GM19025 (cell line): ENCODE measurements around the gene SPNS2.

Experiments used
- ATAC-seq: cut with Tn5 transposase; IDR thresholded peaks from one replicate; pipeline ENCODE4 v1.9.1; 2021; ENCODE audit warnings: mild to moderate bottlenecking, low read depth, moderate library complexity; ENCODE audit not compliant: unreplicated experiment

The SPNS2 gene

GRCh38 chr17:4518901-4519300 lies 20.2 kb downstream of the SPNS2 start:
- ATAC-seq = no peak

DNA sequence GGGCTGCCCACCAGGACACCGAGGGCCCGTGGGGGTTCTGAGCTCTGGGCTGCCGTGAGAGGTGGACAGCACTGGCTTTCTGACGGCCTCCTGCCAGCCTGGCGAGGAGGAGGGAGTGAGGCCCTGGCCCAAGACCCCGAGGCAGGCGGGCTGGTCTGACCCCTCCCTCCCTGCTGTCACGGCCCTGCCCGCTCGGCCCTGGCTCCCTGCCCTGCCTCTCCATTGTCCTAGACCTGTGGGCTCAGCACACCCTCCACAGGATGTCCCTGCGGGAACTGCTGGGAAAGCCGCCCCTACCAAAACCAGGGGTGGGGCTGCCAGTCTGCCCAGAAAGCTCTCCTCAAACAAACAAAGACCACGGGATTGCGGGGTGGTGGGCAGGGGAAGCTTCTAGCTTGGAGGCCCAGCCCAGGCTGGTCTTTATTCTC lies 20.7 kb downstream of the SPNS2 start:
- no peak for ATAC-seq

DNA sequence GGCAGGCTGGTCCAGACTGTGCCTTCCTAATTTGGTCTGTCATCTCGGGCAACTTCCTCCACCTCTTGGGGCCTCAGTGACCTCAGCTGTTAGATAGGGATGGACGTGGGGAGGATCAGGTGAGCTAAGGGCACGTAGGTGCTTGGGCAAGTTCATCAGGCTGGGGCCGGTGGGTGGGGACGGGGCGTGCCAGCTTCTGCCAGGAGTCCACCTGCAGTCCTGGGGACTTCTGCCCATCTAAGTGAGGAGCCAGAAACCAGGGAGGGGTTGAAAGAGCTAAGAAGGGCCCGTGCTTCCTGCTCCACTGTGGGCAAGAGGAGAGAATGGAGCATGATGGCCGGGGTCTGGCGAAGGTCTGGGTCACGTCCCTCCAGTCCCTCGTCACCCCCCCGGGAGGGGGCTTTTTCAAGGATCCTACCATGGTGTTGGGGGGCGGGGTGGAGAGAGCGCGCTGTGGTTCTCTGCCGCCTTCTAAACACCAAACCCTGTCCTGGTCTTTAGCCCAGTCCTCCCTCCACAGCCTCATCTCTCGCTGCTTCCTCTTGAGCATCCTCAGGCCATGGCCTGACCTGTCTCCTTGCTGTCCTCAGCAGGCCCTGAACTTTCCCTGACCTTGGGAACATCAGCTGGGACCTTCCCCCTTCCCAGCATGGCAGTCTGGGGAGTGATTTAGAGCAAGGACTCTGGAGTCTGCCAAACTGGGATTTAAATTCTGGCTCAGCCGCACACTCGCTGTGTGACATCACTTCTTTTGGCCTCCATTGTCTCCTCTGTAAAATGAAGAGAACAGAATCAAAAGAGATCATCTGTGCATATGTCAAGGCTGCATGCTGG lies 21.6 kb downstream of the SPNS2 start:
- ATAC-seq = no peak

DNA sequence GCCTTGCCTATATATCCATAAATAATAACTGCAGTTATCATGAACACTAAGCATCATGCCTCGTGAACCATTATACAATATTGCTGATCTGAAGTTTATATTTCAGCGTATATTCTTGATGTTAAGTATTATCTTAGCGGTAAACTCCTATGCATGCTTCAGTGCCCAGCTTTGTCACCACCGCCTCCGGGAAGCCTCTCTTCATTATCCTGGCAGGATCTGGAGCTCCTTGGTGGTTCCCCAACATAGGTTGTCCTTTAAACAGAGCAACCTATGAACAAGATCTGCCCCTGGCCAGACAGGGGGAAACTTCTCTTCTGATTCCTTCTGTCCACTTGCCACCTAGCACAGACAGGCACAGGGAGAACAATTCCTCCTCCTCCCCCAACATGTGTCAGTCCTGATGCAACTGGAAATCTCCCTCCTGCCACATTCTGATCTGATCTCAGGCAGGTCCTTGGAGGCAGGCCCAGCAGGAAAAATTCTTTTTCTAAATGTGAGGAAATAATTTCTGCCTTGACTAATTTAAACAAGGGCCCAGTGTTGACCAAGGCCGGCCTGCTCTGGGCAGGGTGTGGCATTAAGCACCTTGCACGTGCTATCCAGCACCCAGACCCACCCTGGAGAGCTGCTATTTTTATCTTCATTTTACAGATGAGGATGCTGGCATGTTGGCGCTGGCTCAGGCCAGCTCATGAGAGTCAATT lies 22.4 kb downstream of the SPNS2 start:
- no peak for ATAC-seq

DNA sequence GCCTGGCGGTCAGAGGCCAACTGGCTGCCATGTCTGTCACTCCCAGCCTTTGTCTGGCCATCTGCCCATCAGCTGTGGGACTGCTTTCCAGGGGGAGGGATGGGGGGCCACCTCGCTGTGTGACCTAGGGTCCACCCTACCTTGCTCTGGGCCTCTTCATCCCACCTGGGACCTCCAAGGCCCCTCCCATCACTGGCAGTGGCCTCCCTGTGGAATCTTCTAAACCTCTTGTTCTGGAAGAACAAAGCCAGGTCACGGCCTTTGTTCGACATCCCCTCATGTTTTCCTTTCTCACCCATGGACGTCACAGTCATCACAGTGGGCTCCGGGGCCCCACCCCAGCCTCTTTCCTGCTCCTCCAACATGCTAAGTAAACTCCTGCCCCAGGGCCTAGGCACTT lies 24.0 kb downstream of the SPNS2 start:
- ATAC-seq = no peak

DNA sequence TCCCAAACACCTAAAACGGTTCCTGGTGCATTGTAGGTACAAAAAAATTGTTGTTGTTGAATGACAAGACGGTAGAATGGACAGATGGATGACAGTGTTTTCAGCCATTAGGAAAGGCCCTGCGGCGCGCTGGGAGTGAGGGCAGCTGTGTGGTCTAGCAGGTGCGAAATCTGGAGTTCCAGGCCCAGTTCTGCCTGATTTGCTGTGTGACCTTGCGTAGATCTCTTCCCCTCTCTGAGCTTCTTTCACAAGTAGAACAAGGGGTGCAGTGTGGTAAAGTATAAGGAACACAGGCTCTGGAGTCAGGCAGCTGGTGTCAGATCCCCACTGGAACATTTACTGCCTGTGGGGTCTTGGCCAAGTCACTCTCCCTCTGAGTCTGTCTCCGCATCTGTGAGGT lies 25.3 kb downstream of the SPNS2 start:
- ATAC-seq = no peak

- ATAC-seq = no peak
These were observed 27.2 kb downstream of the SPNS2 start for GRCh38 chr17:4525691-4526397.

DNA sequence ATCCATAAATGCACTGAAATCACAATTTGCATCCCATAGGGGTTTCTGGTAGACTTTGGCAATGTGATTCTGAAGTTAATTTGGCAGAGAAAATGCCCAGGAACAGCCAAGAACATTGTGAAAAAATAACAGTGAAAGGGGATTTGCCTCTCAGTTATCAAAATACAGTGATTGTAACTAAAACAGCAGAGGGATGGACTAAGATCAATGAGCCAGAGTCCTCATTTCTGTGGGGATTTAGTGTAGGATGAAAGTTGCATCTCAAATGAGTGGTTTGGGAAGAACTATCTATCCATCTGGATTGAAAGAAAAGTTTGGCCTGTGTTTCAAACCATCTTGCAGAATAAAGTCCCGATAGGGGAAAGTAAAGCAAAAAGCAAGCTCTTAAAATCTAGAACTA lies 28.5 kb downstream of the SPNS2 start:
- no peak for ATAC-seq

GRCh38 chr17:4527566-4528125 lies 29.0 kb downstream of the SPNS2 start:
- no peak for ATAC-seq

GRCh38 chr17:4529533-4530152 lies 31.0 kb downstream of the SPNS2 start:
- no peak for ATAC-seq

DNA sequence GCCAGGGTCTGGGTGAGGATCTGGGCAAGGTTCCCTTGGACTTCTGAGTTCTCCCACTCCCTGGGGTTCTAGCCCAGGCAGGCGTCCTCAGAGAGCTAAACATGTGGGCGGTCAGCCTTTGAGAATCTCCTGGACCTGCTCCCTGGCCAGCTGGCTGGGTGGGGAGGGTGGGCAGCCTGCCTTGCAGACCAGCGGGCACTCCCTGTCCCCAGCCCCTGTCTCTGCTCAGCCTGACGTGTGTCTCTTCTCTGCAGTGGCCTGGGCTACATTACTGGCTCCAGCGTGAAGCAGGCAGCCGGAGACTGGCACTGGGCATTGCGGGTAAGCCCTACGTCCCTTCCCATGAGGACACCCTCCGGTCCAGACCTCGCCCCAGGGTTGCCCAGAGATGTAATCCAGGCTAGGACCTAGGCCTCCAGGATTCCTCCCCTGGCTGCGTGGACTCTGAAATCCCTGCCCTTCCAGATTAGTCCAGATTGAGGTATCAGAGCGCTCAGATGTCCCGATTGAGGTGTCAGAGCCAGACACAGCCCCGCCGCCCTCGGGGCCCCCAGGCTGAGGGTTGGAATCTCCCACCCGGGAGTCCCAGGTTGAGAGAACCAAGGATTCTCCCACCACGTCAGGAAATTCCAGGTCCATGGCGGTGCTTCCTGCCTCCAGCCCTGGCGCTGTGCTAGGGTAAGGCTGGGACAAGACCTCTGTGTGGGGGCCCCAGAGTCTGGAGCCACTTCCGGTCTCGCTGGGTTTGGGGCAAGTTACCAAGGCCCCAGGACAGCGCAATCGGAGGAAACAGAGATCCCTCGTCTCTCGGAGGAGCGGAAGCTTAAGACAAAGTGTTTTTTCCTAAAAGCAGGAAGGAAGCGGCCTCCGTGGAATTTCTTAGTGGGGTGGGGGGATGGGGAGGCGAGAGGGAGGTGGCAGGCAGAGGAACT lies 32.4 kb downstream of the SPNS2 start:
- ATAC-seq = no peak

DNA sequence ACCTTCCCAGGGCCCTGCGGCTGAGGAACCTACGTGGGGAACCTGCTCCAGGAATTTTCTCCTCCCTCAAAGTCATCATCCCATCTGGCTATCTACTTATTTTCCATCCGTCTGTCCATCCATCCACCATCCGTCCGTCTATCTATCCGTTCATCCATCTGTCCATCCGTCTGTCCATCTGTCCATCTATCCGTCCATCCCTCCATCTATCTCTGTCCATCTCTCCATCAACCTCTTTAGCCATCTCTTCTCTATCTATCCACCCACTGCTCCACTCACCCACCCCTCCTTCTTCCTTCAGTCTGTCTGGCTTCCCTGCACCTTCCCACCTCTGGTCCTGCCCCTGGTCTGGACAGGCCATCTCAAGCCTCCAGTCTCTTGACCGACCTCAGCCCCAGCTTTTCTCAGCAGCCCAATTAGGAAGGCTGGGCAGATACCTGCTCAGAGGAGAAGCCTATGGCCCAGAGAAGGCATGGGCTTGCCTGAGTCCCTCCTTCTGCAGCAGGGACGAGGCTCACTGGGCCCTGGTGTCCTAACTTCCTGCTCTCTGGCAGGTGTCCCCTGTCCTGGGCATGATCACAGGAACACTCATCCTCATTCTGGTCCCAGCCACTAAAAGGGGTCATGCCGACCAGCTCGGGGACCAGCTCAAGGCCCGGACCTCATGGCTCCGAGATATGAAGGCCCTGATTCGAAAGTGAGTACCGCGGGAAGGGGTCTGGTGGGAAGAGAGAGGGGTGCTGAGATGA lies 33.5 kb downstream of the SPNS2 start:
- ATAC-seq = no peak

DNA sequence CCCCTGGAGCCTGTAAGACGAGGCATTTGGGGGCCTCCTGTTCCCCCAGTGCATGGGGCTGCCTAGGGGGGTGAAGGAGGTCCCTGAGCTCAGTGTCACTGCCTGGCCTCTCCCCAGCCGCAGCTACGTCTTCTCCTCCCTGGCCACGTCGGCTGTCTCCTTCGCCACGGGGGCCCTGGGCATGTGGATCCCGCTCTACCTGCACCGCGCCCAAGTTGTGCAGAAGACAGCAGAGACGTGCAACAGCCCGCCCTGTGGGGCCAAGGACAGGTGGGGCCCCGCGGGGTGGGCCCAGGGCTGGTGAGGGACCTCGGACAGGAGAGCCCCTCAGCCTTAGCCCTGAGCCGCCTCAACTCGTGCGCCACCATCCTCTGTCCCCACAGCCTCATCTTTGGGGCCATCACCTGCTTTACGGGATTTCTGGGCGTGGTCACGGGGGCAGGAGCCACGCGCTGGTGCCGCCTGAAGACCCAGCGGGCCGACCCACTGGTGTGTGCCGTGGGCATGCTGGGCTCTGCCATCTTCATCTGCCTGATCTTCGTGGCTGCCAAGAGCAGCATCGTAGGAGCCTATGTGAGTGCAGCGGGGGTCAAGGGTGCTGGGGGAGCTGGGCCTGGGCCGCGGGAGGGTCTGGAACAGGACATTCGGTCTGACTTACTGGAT lies 34.3 kb downstream of the SPNS2 start:
- ATAC-seq = no peak

DNA sequence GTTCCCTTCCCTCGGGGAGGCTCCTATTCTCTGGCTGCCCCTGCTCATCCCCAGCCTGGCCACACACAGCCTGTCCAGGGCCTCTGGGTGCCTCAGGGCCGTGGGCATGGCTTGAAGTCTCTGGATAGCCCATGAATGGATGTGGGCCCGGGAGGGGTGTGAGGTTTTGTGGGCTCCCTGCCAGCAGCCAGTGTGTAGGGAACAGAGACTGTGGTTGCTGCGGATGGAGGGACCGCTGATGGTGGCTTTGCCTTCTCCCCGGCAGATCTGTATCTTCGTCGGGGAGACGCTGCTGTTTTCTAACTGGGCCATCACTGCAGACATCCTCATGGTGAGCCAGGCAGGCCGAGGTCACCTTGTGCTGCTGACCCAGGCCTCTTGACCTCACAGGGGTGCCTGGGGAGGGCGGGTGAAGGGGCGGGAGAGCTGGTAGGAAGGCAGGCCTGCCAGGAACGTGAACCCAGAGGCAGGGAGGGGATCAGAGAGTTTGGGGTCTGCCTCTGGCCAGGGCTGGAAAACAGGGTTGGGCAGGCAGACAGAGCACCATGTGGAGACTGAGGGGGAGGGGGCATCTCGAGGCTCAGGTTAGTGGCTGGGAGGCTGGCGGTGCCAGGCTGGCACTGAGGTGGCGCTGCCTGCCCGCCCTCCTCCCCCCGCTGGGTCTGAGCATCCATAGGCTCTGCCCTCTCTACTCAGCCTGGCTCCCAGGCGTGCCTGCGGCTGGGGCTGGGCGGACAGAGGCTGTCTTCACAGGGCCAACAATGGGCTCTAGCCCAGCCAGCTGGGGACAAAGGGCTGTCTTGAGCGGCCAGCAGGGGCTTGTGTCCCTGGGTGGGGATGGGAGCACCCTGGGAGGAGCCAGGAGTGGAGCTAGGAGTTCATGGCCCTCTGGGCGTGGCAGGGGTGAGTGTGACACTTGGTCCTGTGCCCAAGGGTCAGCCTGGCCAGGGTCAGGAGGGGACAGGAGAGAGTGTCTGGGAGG lies 35.1 kb downstream of the SPNS2 start:
- no peak for ATAC-seq

DNA sequence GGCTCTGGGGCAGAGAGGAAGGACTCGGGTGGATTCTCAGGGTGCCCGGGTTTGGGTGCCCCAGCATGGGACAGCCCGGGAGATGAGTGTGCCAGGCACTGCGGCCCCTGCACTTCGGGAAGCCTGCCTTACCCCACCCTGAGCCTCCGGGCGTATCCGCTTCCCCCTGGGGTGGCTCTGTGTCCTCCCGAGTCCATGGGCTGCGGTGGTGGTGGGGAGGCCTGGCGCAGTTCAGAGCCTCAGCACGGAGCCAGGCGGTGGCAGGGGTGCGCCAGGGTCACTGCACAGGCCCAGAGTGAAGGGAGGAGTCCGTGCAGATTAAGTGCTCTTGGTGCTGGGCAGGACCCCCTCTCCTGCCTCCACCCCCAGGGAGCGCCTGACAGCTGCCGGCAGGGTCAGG lies 35.8 kb downstream of the SPNS2 start:
- ATAC-seq = no peak

DNA sequence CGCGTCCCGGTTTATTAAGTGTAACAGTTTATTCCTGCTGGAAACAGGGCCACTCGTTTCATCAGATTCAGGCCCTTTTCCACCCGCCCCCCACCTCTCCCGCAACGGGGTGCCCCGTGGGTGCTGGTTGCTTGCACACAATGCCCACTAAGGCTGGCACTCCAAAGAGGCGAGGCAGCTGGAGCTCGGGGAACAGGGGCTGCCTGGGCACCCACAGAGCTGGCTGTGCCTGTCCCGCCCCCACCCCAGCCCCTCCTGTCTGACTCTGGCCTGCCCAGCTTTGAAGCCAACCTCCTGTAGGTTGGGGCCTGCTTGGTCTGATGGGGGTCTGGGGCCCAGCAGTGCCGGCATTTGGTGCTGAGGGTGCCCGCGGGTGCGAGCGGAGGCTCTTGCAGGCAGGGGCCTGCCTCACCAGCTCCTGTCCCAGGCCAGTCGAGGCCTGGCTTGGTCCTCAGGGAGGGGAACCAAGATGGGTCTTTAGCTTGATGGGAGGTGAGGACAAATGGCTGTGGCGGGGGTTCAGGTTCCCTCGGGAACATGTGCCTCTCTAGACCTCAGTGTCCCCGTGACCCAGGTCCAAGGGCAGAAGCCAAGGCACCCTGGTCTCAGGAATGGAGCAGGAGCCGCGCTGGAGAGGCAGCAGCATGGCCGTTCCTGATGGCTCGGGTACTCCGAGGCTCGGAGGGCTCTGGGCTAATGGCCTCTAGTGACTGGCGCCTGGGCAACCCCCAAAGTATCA lies 36.4 kb downstream of the SPNS2 start:
- no peak for ATAC-seq
